ENCODE measurements around the gene KCTD6.

Gene KCTD6

DNA sequence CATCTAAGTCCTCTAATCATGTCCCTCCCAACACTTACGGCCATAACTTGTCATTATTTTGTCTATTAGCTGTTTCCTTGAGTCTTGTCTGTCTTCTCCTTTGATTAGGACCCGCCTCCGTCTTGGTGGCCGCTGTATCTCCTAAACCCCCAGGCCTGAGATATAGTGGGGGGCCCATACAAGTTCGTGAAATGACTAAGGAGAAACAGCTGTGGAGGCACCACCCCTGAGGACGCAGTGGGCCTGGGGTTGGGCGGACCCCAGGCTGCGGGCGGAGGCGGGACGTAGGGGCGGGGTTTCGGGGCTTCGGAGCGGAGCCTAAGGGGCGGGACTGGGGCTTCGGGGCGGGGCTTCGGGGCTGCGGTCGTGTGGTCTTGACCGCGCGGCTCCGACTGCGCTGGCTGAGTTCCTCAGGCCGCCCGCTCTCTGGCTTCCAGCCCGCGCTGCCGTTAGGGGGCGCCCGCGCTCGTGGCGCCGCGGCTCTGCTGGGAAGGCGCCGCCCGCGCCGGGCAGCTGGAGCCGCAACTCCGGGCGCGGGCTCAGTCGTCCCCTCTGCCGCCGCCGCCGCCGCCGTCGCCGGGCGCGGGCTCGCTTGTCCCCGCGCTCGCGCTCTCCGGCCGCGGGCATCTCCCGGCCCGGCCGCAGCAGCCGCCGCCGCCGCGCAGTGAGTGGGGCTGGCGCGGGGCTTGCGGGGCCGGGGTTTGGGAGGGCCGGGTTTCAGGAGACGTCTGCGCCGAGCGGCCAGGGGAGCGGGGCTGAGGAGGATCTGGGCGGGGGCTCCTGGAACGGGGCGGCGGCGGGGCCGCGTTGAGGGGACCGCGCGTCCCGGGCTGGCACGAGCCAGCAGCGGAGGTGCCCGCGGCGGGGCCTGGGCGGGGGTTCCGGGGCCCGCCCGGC lies at the start of gene KCTD6:
TSS of gene KCTD6 (plus strand) at position 591 of the 897 bp plus-strand sequence. CDS start 6,660 bp downstream, outside the sequence.
- DNase-seq (ENCODE audit: low read depth), result peak; percentile 90

DNA sequence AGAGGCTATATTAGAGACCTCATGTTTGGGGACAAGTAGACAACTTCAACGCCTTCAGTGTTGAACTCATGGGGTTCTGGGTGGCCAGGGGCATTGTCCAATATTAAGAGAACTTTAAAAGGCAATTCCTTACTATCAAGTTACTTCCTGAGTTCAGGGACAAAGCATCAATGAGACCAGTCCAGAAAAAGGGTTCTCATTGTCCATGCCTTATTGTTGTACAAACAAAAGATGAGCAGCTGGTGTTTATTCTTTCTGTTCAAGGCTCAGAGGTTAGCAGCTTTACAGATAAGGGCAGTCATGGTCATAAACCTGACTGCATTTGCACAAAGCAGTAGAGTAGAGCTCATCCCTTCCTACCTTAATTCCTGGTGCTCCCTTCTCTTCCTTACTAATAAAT lies 39.7 kb upstream of the KCTD6 start:
- DNase-seq (ENCODE audit: low read depth), result no peak

DNA sequence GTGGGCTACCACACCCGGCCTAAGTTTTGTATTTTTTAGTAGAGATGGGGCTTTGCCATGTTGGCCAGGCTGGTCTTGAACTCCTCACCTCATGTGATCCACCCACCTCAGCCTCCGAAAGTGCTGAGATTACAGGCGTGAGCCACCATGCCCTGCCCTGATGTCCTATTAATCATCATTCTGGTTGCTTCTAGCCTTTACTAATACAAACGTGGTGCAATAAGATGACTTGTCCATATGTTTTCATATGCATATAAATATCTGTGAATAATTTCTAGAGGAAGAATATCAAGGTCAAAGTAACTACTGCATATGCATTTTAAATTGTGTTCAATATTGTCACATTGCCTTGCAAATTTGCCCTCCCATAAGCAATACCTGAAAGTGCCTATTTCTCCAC lies 32.7 kb upstream of the KCTD6 start:
- DNase-seq (ENCODE audit: low read depth), result no peak

DNA sequence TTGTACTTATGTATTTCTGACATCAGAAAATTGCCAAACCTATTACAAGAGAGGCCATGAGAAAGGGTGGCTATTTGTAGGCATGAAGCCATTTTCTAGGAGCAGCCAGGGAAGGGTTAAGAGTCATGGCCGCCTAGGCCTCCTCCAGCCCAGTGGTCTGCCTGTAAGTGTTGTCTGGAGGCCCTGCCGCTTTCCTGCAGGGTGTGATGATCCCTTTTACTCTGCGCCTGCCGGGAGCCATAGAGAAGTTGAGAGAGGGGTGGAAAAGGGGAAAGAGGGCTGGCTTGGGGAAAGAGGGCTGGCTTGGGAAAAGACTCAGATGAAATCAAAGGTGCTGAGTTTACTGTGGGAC lies 29.1 kb upstream of the KCTD6 start:
- no peak for DNase-seq (ENCODE audit: low read depth)

DNA sequence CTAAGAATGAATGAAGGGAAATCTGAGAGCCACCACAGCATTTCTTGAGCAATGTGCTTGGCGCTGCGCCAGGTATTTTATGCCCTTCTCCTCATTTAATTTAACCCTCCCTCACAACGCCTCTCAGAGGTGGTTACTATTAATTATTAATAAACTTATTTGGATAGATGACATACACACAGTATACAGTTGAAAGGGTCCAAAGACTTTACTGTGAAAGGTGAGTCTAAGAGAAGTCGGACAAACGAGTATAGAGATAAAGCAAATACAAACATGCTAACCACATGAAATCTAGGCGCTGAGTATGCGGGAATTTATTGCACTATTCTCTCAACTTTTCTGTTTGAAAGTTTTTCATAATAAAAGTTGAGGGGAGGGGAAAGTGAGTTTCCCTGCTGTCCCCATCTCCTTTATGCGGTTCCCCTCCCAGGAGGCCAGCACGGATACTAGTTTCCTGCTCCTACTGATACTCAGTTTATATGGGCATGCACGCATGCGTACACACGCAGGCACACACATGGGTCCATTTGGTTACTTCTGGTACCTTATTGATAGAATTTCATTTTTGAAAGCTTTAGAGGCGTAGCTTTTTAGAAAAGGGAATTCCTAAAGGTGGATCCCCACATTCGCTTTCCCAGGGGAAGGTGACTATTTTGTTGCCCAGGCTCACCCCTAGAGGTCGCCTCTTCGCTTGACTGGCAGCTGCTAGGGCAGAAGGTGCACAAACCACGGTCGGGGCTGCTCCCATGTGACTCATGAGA lies 28.5 kb upstream of the KCTD6 start:
- peak; percentile 88 for DNase-seq (ENCODE audit: low read depth)

DNA sequence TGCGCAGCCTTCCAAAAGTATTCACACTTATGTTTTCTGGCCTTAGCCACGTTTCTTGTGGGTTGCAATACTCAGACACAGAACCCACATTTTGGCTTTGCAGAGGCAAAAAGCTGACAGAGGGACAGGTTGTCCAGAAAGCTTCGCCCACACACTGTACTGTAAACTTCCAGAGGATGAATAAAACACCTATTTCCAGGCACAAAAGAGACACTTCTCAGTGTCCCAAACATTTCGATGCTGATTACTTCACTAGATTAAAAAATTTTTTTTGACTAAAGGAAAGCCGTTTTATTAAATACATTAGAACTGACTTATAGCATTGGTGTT lies 28.0 kb upstream of the KCTD6 start:
- no peak for DNase-seq (ENCODE audit: low read depth)

DNA sequence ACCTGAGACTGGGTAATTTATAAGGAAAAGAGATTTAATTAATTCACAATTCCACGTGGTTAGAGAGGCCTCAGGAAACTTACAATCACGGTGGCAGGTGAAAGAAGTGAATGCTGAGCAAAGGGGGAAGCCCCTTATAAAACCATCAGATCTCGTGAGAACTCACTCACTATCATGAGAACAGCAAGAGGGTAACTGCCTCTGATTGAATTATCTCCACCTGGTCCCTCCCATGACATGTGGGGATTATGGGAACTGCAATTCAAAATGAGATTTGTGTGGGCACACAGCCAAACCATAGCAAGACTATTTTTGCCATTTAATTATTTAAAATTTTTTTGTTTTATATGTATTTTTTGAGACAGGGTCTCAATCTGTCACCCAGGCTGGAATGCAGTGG lies 27.0 kb upstream of the KCTD6 start:
- peak; percentile 17 for DNase-seq (ENCODE audit: low read depth)

DNA sequence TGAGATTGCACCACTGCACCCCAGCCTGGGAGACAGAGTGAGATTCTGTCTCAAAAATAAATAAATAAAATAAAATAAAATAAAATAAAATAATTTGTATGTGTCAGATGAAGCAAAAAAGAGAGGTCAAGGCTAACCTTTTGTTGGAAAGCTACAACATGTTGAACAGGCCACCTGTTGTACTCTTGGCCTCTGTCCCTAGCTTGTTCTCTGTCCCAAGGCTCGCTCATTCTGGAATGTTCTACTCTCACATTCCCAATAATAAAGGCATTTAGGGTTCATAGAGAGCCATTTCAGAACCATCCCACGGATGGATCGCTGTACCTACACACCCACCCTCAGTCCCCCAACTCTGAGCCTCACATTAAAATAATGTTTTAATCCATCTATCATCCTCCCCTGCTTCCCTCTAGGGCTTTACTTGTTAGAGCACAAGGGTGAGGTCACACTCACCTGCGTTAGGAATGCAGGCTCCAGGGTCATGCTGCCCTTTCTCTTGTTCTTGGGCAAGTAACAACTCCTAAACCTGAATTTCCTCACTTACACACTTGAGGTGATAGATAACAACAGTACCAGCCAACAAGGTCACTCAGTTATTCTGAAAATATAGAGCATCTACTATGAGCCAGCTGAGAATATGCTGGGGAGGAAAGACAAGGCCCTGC lies 24.9 kb upstream of the KCTD6 start:
- no peak for DNase-seq (ENCODE audit: low read depth)

DNA sequence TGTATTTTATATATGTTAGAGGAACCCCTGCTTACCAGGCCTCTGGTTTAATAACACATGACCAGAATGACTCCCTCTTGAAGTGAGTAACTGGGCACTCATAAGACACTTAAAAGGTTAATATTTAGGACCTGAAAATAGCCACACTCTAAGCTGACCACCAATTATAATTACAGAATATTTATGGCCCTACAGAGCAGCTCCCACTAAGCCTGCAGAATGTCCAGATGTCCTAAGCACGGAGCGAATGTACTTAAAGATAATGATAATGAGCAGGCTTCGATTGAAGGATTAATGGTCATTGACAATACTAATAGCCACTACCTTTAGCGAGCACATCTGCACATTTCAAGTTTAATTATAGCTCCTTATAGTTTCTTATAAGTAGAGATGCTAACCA lies 22.8 kb upstream of the KCTD6 start:
- DNase-seq (ENCODE audit: low read depth), result no peak

DNA sequence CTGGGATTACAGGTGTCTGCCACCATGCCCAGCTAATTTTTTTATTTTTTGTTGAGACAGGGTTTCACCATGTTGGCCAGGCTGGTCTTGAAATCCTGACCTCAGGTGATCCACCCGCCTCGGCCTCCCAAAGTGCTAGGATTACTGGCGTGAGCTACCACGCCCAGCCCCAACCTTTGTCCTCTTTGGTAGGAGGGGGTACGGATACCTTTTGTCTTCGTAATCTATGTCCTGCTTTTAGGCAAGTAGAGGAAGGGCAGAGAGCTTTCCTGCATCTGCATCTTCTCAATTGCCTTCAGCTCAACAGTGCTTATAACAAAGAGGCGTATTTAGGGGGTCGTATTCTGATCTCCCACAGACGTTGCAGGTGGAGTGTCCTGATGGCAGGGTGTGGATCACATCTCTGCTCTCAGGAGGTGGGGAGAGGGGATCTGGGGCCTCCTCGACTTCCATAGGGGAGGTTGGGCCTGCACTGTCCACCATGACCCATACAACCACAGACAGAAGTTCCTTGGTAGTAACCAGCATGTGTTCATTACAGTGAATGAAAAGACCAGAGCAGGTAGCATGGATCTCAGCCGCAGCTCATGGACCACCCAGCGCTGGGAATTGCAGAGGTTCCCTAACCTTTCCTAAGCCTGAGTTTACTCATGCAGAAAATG lies 21.4 kb upstream of the KCTD6 start:
- DNase-seq (ENCODE audit: low read depth), result no peak

DNA sequence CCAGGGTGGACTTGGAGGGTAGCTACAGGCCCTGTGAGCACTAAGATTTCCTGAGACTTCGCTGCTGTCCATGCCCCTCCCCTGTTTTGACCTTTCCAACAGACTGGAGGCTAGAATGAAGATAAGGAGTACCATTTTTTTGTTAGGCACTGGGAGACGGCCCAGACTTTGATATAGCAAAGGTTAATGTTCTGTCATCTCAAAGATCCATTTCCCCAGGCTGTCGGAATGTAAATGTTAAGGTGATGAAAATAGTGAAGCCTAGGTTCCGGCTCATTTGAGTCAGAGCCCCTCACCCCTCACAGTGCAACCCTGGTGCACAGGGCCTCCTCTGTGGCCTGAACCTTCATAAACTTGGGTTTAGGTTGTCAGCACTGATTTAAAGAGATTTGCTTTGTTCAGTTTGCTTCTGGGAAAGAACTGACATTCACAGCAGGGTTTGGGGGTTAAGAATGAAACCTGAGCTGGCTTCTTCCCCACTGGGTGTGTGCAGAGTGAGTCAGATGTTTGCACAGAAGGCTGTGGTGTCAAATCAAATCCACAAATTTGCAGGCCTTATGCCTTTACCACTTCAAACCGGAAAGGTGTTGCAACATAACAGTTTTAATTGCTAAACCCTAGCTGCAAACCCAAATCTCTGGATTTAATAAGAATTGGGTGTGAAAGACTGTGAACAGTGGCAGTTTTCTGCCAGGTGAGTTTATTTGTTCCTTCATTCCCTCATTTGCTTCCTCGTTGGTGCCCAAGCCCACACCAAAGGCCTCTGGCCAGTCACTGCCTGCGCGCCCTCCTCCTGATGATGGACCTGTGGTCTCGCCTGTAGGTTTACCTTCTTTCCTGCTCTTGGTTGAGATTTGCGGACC lies 20.6 kb upstream of the KCTD6 start:
- DNase-seq (ENCODE audit: low read depth), result peak; percentile 79

DNA sequence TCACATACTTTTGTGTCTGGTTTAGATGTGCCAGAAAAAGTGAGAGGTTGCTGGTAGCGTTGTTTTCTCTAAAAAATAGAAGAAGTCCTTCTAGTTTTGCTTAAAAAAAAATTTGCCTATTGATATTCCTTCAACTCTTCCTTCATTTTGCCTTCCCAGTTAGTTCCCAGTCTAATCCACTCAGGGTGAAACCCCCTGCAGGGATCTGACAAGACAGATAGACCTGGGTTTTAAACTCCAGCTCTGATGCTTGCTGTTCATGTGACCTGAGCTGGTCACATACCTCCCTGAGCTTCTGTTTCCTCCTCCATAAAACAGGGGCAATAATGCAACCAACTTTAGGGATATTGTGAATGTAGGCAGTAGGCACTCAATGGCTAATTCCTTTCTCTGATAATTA lies 18.6 kb upstream of the KCTD6 start:
- no peak for DNase-seq (ENCODE audit: low read depth)

DNA sequence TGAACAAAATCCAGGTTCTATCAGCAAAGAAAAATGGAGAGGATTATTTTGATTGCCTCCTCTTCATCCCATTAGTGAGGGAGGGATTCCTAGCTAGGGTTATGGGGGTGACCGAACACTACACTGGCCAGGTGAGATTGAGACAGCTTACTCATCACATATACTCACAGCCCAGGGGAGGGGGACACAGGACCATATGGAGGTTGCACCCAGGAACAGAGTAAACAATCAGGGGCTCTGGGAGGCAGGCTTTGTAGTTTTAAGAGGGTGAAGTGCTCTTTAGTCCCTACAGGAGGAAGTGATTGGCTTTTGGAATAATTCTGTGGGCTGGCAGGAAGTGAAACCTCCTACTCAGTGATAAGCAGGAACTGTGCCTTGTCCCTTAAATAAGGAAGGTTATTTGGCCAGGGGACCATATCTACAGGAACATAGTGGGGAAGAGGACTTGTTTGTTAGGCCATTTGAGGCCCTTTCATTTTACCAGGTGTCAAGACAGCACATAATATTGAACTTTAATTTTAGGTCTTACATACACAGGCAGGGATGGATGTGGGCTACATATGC lies 17.5 kb upstream of the KCTD6 start:
- DNase-seq (ENCODE audit: low read depth), result no peak

DNA sequence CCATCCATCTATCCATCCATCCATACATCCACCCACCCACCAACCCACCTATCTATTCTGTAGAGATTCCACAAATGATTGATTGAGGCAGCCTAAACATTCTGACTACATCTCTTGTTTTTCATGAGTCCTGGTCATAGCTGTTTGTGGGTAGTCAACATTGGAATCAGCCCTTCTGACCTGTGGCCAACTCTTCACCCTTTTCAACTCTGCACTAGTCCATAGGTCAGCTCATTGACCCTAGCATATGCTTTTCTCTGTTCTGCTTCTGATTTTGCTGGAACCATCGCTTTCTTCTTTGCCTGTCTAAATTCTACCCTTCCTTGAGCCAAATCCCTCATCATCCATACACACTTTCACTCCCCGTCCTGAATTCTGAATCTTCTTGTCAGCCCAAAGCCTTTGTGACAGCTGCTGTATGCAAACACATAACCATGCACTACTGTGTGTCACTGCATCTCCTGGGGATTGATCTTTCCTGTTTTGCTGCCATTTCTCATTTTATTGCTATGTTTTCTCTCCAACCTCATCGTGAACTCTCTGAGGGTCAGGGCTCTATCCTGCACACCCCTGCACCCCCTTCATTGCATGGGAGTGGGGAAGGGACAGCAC lies 16.8 kb upstream of the KCTD6 start:
- DNase-seq (ENCODE audit: low read depth), result no peak

DNA sequence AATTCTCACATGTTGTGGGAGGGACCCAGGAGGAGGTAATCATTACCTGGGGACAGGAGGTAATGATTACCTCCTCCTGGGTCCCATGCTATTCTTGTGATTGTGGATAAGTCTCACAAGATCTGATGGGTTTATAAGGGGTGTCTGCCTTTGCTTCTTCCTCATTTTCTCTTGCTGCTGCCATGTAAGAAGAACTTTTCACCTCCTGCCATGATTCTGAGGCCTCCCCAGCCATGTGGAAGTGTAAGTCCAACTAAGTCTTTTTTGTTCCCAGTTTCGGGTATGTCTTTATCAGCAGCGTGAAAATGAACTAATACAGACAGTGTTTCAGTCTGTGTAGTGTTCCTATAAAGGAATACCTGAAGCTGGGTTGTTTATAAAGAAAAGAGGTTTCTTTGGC lies 13.1 kb upstream of the KCTD6 start:
- no peak for DNase-seq (ENCODE audit: low read depth)

DNA sequence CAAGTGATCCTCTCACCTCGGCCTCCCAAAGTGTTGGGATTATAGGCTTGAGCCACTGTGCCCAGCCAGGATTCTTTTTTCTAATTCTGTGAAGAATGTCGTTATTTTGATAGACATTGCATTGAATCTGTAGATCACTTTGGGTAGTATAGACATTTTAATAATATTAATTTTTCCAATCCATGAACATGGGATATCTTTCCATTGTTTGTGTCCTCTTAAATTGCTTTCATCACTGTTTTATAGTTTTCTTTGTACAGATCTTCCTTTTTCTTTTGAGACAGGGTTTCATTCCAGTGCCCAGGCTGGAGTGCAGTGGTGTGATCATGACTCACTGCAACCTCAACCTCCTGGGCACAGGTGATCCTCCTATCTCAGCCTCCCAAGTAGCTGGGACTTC lies 11.6 kb upstream of the KCTD6 start:
- no peak for DNase-seq (ENCODE audit: low read depth)

DNA sequence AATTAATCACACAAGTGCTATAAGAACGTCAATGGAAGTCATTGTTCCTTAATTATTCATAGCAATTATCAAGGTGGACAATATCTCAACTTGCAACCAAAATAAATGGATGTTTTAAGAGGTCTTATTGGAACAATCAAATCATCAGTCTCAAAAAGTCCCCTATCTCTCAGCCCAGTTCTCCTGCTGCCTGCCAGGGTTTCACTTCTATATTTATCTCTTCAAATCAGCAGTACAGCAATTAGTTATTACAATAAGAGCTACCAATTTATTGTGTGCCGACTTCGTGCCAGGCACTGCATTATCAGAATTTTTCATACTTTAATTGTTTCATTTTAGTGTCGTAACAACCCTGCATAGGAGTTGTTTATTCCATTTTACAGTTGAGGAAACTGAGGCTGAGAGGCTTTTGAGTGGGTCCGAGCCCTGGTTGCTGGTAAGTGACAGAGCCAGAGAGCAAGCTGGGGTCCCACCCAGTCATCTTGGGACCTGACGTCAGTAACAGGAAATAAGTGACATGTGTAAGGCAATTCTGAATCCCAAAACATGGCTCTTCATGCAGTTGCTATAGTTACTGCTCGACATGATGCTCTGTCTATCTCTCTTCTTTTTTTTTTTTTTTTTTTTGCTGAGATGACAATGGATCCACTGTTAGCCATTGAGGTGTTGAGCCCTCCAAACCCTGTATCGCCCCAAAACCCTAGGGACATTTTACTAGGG lies 8.8 kb upstream of the KCTD6 start:
- no peak for DNase-seq (ENCODE audit: low read depth)

DNA sequence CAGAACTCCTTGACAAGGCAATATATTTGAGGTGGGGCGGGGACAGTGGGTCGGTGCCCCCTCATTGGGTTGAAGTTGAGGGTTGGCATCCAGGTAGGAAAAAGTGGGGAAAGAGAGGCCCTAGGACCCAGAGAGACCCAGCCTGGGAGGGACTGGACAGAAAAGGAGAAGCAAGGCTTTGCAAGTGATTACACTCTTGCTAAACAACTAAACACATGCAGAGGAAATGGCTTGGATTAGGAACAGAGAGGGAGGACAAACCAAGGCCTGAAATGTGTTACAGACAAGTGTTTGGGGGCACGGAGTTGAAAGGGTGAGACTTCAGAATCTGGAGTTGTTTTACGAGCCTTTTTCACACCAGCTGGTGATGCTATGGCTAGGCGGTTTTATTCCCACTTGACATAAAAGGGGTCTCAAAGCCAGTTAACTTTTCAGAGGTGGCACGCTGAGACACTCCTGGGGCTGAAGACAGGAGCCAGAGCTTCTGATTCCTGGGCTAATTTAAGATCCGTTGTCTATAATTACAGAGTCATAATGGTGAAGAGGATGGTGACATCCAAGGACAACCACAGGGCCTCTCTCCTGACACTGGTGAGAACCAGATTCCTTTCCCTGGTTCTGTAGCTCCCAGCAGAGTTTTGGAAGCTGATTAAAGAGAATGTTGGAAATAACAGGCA lies 7.7 kb upstream of the KCTD6 start:
- DNase-seq (ENCODE audit: low read depth), result no peak

DNA sequence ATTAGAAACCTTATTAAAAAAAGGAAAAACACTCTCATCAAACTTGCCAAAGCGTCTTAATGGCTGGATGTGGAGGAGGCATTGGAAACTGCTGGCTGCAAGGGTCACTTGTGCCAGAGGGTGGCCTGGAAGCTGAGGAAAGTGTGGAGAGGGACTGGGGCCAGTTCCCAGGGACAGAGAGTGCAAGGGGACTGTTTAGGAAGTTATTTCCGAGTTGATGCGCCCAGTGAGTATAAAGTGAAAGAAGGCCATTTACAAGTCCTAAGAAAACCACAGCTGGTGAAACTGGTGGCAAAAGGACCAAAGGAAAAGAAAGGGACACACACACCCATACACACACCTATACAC lies 7.2 kb upstream of the KCTD6 start:
- DNase-seq (ENCODE audit: low read depth), result no peak

All from ELR (cell line).